Measurements from ENCODE around the gene TBC1D16. TPM values are rescaled to one million over a fixed set of nuclear protein-coding genes. Genes with fewer than 3 reads are reported as not detected.

The TBC1D16 gene
- total RNA-seq, 3 donors from 2014 or later: 27.1 to 92.2 (median 32.8) TPM

DNA sequence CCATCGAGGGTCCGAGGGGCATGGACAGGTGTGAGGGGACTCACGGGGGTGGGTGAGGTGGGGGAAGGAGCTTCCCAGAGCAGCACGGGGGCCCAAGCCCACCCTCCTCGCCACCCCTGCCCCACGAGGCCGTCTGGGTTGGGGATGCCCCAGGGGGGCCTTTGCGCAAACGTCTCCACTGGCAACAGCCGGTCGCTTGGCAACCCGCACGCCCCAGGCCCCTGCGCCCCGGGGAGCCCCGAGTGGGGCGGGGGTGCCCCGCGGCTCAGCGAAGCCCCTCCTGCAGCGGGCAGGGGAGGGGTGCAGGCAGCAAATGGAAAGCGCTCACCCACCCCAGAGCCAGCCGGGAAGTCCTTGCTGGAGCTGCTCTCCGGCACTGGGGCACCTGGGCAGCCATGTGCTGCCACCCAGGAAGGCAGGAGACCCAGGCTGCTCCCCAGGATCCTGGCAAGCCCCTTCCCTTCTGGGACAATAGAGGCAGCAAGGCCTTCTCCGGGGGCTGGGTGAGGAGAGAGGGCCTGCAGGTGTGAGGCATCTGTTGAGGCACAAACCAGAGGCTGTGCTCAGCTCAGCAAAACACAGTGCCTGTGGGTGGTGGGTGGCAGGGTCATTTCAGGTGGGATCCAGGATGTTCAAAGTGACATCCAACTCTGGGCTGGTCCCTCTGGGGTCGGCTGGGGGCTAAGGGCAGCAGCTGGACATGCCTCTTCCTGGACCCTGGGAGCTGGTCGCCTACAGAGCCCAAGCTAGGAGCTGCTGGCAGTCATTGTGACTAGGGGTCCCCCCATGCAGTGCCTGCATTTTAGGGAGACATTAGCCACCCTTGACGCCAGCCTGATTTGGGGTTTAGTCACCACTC, 115.6 kb downstream of the TBC1D16 start:
- intact Hi-C loops (cut with DNase I; ENCODE audit: low total_unique reads): no loop called here
- no peak overlapping the region for H3K4me3 ChIP-seq
- TF ChIP-seq POLR2A (IDR thresholded peaks at IDR 0.05): no peak
- TF ChIP-seq POLR2AphosphoS5 (IDR thresholded peaks at IDR 0.05): no peak
- TF ChIP-seq, protein P1, sequence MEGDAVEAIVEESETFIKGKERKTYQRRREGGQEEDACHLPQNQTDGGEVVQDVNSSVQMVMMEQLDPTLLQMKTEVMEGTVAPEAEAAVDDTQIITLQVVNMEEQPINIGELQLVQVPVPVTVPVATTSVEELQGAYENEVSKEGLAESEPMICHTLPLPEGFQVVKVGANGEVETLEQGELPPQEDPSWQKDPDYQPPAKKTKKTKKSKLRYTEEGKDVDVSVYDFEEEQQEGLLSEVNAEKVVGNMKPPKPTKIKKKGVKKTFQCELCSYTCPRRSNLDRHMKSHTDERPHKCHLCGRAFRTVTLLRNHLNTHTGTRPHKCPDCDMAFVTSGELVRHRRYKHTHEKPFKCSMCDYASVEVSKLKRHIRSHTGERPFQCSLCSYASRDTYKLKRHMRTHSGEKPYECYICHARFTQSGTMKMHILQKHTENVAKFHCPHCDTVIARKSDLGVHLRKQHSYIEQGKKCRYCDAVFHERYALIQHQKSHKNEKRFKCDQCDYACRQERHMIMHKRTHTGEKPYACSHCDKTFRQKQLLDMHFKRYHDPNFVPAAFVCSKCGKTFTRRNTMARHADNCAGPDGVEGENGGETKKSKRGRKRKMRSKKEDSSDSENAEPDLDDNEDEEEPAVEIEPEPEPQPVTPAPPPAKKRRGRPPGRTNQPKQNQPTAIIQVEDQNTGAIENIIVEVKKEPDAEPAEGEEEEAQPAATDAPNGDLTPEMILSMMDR (IDR thresholded peaks at IDR 0.05): no peak
- peaks cover 0 to 34% of the 10 kb centered on the region in 2 donors for H3K27me3 ChIP-seq
- H3K9me3 ChIP-seq: no peaks in the 10 kb centered on the region
- DNase-seq (ENCODE audit: low spot score in 2 of 2): no peak
- no peaks in the 10 kb centered on the region for H3K36me3 ChIP-seq
- H3K27ac ChIP-seq: no peak overlapping the region
- H3K4me1 ChIP-seq: peaks cover 0 to 6% of the 10 kb centered on the region in 2 donors

DNA sequence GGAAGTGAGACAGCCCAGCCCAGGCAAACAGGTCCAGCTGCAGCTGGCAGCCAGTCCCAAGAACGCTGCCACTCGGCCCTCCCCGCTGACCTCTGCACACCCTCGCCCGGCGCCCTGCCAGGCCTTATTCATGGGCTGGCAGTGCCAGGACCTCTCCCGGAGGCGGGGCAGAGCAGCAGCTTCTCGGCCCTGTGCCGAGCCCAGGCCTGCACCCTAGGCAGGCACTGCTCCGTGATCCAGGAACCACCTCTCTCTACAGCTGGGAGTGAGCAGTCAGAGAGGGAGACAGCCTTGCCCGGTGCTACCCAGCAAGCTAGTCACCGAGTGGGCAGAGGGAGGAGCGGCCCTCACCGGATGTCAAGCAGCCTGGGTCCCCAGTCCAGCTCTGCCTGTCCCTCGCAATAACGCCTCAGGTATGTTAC, 116.5 kb downstream of the TBC1D16 start:
- peaks cover 0 to 34% of the 10 kb centered on the region in 2 donors for H3K27me3 ChIP-seq
- no peaks in the 10 kb centered on the region for H3K36me3 ChIP-seq
- TF ChIP-seq, protein P1 (IDR thresholded peaks at IDR 0.05): no peak
- peak in 2 of 3 donors; percentile 39 to 62 for TF ChIP-seq POLR2AphosphoS5 (IDR thresholded peaks at IDR 0.05)
- H3K4me3 ChIP-seq: peak overlapping the region in 1 of 3 donors; percentile 24
- H3K9me3 ChIP-seq: no peaks in the 10 kb centered on the region
- H3K27ac ChIP-seq: peak overlapping the region in 1 of 2 donors; percentile 10
- peak; percentile 91 to 97 for DNase-seq (ENCODE audit: low spot score in 2 of 2)
- H3K4me1 ChIP-seq: peaks cover 0 to 6% of the 10 kb centered on the region in 2 donors
- intact Hi-C loops (cut with DNase I; ENCODE audit: low total_unique reads): no loop called here

DNA sequence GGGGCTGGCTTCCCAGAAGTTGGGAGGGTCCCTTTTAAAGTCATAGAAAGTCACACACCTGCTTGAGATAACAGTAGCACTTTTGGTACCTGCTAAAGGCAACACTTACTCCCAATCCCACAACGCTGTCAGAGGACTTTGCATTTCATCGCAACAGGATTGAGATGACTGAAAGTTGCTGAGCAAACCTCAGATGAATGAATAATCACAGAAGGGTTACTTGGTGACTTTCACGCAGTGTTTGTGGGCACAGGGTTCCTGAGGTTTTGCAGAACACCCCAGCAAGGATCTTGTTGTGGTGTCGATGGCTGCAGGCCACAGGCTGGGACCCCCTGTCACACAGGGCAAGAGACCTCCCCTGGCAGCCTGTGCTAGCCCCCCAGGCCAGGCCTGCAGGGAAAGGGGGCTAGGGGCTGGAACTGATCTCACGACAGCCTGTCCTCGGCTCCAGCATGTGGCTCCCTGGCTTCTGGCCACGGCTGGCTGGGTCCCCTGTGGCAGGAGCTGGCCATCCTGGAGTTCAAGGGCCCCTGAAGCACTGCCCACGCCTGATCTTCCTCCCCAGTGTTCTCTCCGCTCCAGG, 117.0 kb downstream of the TBC1D16 start:
- Histone ChIP-seq H3K4me3 (peak overlapping the region in 1 of 3 donors; percentile 24), H3K27ac (peak overlapping the region in 1 of 2 donors; percentile 60), H3K27me3 (peaks cover 0 to 34% of the 10 kb centered on the region in 2 donors), H3K9me3 (no peaks in the 10 kb centered on the region), H3K4me1 (peaks cover 0 to 6% of the 10 kb centered on the region in 2 donors), H3K36me3 (no peaks in the 10 kb centered on the region)
- TF ChIP-seq POLR2A (IDR thresholded peaks at IDR 0.05): no peak
- intact Hi-C loops (cut with DNase I; ENCODE audit: low total_unique reads): no loop called here
- no peak for DNase-seq (ENCODE audit: low spot score in 2 of 2)

DNA sequence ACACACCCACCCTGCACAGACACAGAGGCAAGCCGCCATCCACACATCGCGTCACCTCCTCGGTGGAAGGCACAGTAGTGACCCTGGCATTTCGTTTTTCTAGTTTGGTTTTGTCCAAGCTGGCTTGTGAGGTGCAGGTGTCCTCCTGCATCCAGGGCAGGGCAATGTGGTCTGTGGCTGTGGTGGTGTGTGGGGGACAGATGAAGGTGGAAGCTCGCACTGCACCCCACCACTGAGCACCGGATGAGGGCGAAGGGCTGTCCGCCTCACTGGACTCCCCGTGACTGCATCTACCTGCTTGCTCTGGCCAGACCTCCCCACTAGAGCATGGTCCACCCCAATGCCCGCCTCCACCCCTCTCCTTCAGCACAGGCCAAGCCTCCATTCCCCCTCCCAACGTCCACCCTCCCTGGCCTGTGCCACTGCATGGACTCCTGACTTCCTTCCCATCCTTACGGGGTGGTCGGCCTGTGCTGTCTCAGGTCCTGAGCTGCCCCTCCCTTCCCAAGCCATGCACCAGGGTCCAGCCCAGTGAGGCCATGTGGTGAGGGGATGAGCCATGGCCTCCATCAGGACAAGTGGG, 117.7 kb downstream of the TBC1D16 start:
- Histone ChIP-seq H3K9me3 (no peaks in the 10 kb centered on the region), H3K4me1 (peaks cover 0 to 6% of the 10 kb centered on the region in 2 donors), H3K4me3 (no peak overlapping the region), H3K27me3 (peaks cover 0 to 34% of the 10 kb centered on the region in 2 donors), H3K36me3 (no peaks in the 10 kb centered on the region), H3K27ac (no peak overlapping the region)
- intact Hi-C loops (cut with DNase I; ENCODE audit: low total_unique reads): no loop called here
- TF ChIP-seq POLR2A (IDR thresholded peaks at IDR 0.05): no peak
- TF ChIP-seq POLR2AphosphoS5 (IDR thresholded peaks at IDR 0.05): no peak
- TF ChIP-seq, protein P1 (IDR thresholded peaks at IDR 0.05): no peak
- no peak for DNase-seq (ENCODE audit: low spot score in 2 of 2)

DNA sequence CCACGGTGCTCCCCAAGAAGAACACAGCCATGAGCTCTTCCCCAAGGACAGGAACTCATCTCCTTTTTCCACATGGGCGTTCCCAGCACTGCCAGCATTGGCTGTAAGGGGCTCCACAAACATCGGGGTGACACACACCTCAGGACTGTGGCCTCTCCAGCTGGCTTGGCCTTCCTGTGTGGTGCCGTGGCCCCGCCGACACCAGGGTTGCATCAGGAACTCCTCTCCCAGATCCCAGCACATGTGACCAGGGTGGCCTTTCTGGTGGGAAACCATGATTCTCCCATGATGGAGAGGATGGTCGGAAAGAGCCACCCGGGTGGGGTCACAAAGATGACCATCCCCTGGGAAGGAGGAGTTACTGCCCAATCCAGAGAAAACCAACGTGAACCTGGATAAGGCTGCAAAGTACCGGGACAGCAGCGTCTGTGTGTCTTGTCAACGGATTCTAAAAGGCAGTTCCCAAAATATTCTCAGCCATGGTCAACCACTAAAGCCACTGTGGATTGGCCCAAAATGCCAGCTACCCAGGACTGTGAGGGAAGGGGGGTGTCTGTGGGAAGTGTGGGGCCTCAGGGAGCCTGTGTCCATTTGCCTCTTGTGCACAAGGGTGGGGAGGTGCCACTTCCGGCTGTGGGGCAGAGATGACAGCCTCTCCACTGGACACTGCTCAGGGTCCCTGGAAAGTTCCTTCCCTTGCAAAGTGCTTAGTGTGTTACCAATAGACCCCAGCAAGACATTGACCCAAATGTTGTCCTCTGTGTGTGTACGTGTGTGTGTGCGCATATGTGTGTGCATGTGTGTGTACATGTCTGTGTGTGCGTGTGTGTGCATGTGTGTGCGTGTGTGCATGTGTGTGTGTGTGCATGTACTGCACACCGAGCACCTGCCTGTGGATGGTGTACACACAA, 118.4 kb downstream of the TBC1D16 start:
- no peak overlapping the region for H3K4me3 ChIP-seq
- intact Hi-C loops (cut with DNase I; ENCODE audit: low total_unique reads): no loop called here
- H3K27ac ChIP-seq: no peak overlapping the region
- H3K9me3 ChIP-seq: no peaks in the 10 kb centered on the region
- no peak for TF ChIP-seq POLR2A (IDR thresholded peaks at IDR 0.05)
- TF ChIP-seq POLR2AphosphoS5 (IDR thresholded peaks at IDR 0.05): no peak
- TF ChIP-seq, protein P1 (IDR thresholded peaks at IDR 0.05): no peak
- H3K27me3 ChIP-seq: peaks cover 0 to 34% of the 10 kb centered on the region in 2 donors
- peaks cover 0 to 6% of the 10 kb centered on the region in 2 donors for H3K4me1 ChIP-seq
- DNase-seq (ENCODE audit: low spot score in 2 of 2): no peak
- H3K36me3 ChIP-seq: no peaks in the 10 kb centered on the region

All from breast epithelium (tissue), 4 donors.